Testis (tissue), 2 donors: Measurements from ENCODE around the gene ATOSA.

ENCODE experiments used
- POLR2A ChIP-seq: fragments of 450-650 bp; IDR thresholded peaks from one replicate; pipeline ENCODE4 v1.6.1; 2017; ENCODE audit warnings: antibody characterized with exemption, mild to moderate bottlenecking, moderate library complexity
- TF ChIP-seq, protein P1 (sequence below), 3 experiments: fragments of 450-650 bp in 2 of 3; fragments of 200-600 bp in 1 of 3; sonication (generic) in 1 of 3; IDR thresholded peaks; one replicate each; pipeline ENCODE4 v1.5.1; 2016 to 2019; ENCODE audit warnings: antibody characterized with exemption in 3 of 3, mild to moderate bottlenecking in 2 of 3, moderate library complexity in 1 of 3

DNA sequence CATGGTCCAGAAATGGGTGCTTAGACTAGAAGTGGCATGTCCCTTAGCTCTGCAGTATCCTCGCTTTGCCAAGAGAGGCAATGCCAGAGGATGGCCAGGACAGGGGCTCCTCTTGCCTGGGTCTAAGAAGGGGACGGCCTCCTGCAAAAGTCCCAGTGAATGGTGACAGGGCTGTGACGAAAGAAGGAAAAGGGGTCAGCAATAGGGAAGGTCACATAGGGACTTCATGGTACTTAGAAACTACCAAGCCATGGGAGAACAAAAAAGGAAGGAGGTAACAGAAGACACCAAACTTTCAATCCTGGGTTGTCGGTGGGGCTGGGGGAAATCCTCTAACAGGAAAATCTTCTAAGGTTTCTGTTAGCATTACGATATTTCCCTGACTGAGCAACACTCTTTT, 36.2 kb upstream of the ATOSA start:
- TF ChIP-seq, protein P1, sequence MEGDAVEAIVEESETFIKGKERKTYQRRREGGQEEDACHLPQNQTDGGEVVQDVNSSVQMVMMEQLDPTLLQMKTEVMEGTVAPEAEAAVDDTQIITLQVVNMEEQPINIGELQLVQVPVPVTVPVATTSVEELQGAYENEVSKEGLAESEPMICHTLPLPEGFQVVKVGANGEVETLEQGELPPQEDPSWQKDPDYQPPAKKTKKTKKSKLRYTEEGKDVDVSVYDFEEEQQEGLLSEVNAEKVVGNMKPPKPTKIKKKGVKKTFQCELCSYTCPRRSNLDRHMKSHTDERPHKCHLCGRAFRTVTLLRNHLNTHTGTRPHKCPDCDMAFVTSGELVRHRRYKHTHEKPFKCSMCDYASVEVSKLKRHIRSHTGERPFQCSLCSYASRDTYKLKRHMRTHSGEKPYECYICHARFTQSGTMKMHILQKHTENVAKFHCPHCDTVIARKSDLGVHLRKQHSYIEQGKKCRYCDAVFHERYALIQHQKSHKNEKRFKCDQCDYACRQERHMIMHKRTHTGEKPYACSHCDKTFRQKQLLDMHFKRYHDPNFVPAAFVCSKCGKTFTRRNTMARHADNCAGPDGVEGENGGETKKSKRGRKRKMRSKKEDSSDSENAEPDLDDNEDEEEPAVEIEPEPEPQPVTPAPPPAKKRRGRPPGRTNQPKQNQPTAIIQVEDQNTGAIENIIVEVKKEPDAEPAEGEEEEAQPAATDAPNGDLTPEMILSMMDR (IDR thresholded peaks at IDR 0.05) = no peak
- TF ChIP-seq POLR2A = no peak
